Prostate gland (tissue), 2 donors: ENCODE results near the gene B4GALT5.

Experiments
- CTCF ChIP-seq, 4 experiments: fragments of 200-600 bp in 2 of 4; fragments of 450-650 bp in 2 of 4; sonication (generic) in 2 of 4; IDR thresholded peaks; 1 replicate in 3 of 4; 2 replicates in 1 of 4; pipeline ENCODE4 v1.5.1; 2016 to 2019; ENCODE audit warnings: antibody characterized with exemption in 4 of 4, mild to moderate bottlenecking in 2 of 4, moderate library complexity in 2 of 4
- POLR2AphosphoS5 ChIP-seq: sonication (generic); formaldehyde crosslinking; IDR thresholded peaks from one replicate; pipeline ENCODE4 v1.6.1; 2017; ENCODE audit warnings: antibody characterized with exemption

- no peak for TF ChIP-seq CTCF (IDR thresholded peaks at IDR 0.05)
- no peak for TF ChIP-seq POLR2AphosphoS5
Measured at GRCh38 chr20:49696594-49696993, 17.1 kb downstream of the B4GALT5 start.
